ENCODE data around the gene ROBO2.

The ROBO2 gene

GRCh38 chr3:77197408-77197807 is 157.5 kb downstream of the ROBO2 start:
- no peak for TF ChIP-seq CTCF (IDR thresholded peaks at IDR 0.05)
- H3K27ac ChIP-seq: no peak overlapping the region

- H3K27ac ChIP-seq: no peak overlapping the region
- TF ChIP-seq ZFX (IDR thresholded peaks at IDR 0.05; ENCODE audit: borderline replicate concordance) (no peak), CTCF (IDR thresholded peaks at IDR 0.05) (no peak)
Observed at GRCh38 chr3:77203851-77204250, 164.0 kb downstream of the ROBO2 start.

GRCh38 chr3:77204788-77205187 is 164.9 kb downstream of the ROBO2 start:
- TF ChIP-seq CTCF (IDR thresholded peaks at IDR 0.05): no peak
- TF ChIP-seq ZFX (IDR thresholded peaks at IDR 0.05; ENCODE audit: borderline replicate concordance): no peak
- no peak overlapping the region for H3K27ac ChIP-seq

- H3K27ac ChIP-seq: no peak overlapping the region
- TF ChIP-seq ZFX (IDR thresholded peaks at IDR 0.05; ENCODE audit: borderline replicate concordance) (no peak), CTCF (IDR thresholded peaks at IDR 0.05) (no peak)
Observed at GRCh38 chr3:77207753-77208152, 167.9 kb downstream of the ROBO2 start.

- H3K27ac ChIP-seq: no peak overlapping the region
- TF ChIP-seq ZFX (IDR thresholded peaks at IDR 0.05; ENCODE audit: borderline replicate concordance) (no peak), CTCF (IDR thresholded peaks at IDR 0.05) (no peak)
Observed at GRCh38 chr3:77222701-77223100, 182.8 kb downstream of the ROBO2 start.

GRCh38 chr3:77227567-77227966 is 187.7 kb downstream of the ROBO2 start:
- TF ChIP-seq ZFX (IDR thresholded peaks at IDR 0.05; ENCODE audit: borderline replicate concordance) (no peak), CTCF (IDR thresholded peaks at IDR 0.05) (no peak)
- H3K27ac ChIP-seq: no peak overlapping the region

- H3K27ac ChIP-seq: no peak overlapping the region
- TF ChIP-seq ZFX (IDR thresholded peaks at IDR 0.05; ENCODE audit: borderline replicate concordance) (no peak), CTCF (IDR thresholded peaks at IDR 0.05) (no peak)
Observed at GRCh38 chr3:77232557-77232956, 192.7 kb downstream of the ROBO2 start.

Measured in 22Rv1 (cell line).